HG02840 (cell line): ENCODE results near the gene ST6GALNAC5.

Source experiments
- ATAC-seq: cut with Tn5 transposase; IDR thresholded peaks from one replicate; pipeline ENCODE4 v1.9.1; 2021; ENCODE audit warnings: mild to moderate bottlenecking, moderate library complexity, moderate number of reproducible peaks; ENCODE audit not compliant: unreplicated experiment, low FRiP score

ST6GALNAC5 gene

GRCh38 chr1:77095236-77095635, 228.0 kb downstream of the ST6GALNAC5 start:
- no peak for ATAC-seq

DNA sequence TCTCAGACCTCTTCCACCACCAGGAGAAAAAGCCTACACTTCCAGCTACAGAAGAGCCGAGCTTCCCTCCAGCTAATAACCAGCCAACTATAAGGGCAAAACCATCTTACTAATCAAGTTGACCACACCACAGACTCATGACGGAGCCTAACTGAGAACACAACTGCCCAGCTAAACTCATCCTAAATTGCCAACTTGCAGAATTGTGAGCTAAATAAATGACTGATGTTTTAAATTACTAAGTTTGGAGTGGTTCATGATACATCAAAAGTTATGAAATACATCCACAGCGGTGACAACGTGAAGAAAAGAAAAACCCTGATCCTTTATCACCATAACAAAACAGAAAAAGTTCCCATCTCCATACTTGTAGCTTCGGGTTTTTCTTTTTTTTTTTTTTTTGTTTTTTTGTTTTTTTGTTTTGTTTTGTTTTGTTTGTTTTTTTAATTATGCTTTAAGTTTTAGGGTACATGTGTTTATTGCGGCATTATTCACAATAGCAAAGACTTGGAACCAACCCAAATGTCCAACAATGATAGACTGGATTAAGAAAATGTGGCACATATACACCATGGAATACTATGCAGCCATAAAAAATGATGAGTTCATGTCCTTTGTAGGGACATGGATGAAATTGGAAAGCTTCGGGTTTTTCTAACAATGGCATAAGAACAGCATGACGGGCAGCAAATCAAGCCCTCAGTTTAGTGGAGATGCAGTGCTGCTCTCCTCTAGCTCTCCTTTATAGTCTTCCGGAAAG, 229.4 kb downstream of the ST6GALNAC5 start:
- ATAC-seq, result no peak

DNA sequence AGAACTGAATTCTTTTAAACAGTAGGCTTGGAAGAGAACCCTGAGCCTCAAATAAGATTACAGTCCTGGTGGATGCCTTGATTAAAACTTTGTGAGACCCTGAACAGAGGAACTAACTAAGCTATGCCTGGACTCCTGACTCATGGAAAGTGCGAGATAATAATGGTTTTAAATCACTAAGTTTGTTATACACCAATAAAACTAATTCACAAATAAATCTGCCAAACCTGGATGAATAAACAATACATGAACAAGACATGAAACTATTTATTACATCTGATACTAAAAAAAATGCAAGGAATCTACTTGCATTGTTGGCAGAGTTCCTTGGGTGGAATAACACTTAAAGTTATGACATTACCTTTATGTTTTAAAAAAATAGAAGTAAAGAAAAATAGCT, 233.6 kb downstream of the ST6GALNAC5 start:
- no peak for ATAC-seq

DNA sequence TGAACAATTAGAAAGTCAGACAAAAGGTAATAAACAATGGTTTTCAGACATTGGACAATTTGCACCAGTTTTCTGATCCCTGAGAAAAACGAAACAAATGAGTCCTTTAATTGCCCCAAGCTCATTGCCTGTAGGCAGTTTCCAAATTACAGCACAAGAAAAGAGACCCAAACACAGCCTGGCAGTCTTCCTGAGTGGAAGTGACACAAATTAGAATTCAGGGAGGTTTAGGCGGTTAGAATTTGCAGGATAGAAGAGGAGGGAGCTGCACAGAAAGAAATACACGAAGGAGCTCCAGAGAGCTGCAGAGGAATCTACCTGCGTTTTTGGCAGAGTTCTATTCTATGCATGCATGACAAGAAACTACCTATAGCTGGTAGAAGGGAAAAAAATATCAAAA, 236.2 kb downstream of the ST6GALNAC5 start:
- no peak for ATAC-seq

- ATAC-seq, result no peak
Observed at GRCh38 chr1:77104672-77105071, 237.4 kb downstream of the ST6GALNAC5 start.
